Peyer's patch (tissue), 4 donors: ENCODE results near the gene VSTM4. TPM values are rescaled to one million over a fixed set of nuclear protein-coding genes. Genes with fewer than 3 reads are reported as not detected.

Source experiments
- DNase-seq, 3 donors: peaks; one replicate each; pipeline ENCODE4 v3.0.0-alpha.2; 2017 to 2019
- H3K27ac ChIP-seq, 4 donors: fragments of 200-600 bp; sonication (generic); one replicate each; pipeline ENCODE4 v1.5.1; 2016 to 2019
- H3K27me3 ChIP-seq, 2 donors: fragments of 200-600 bp; sonication (generic); one replicate each; pipeline ENCODE4 v1.5.1; 2019
- H3K36me3 ChIP-seq, 3 donors: fragments of 200-600 bp; sonication (generic); one replicate each; pipeline ENCODE4 v1.5.1; 2016 to 2019
- H3K4me1 ChIP-seq, 4 donors: fragments of 200-600 bp; sonication (generic); one replicate each; pipeline ENCODE4 v1.5.1; 2016 to 2019
- H3K4me3 ChIP-seq, 4 donors: fragments of 200-600 bp; sonication (generic); 1 replicate in 3 of 4; 2 replicates in 1 of 4; pipeline ENCODE4 v1.5.1; 2016 to 2019; ENCODE audit warnings: mild to moderate bottlenecking in 1 of 4
- H3K9me3 ChIP-seq, 4 donors: fragments of 200-600 bp; sonication (generic); one replicate each; pipeline ENCODE4 v1.5.1; 2016 to 2019; ENCODE audit warnings: mild to moderate bottlenecking in 1 of 4
- POLR2A ChIP-seq, 2 donors: fragments of 450-650 bp; IDR thresholded peaks; one replicate each; pipeline ENCODE4 v1.5.1; 2017; ENCODE audit warnings: antibody characterized with exemption in 2 of 2, mild to moderate bottlenecking in 2 of 2, moderate library complexity in 2 of 2
- total RNA-seq, 4 donors: library from RNA; depleted of rRNA; stranded (reverse); fragments of >200 nt; gene quantifications; one replicate each; pipeline ENCODE4 v1.1.0, GENCODE V29; 2016
- TF ChIP-seq, protein P1 (sequence below), 6 experiments: fragments of 450-650 bp in 4 of 6; fragments of 200-600 bp in 2 of 6; sonication (generic) in 1 of 6; IDR thresholded peaks; one replicate each; pipeline ENCODE4 v1.5.1; 2017 to 2019; ENCODE audit warnings: antibody characterized with exemption in 6 of 6, mild to moderate bottlenecking in 3 of 6, moderate library complexity in 1 of 6

Gene VSTM4
- total RNA-seq, 4 donors from 2014 or later = 1.7 to 4.7 (median 3.8) TPM

DNA sequence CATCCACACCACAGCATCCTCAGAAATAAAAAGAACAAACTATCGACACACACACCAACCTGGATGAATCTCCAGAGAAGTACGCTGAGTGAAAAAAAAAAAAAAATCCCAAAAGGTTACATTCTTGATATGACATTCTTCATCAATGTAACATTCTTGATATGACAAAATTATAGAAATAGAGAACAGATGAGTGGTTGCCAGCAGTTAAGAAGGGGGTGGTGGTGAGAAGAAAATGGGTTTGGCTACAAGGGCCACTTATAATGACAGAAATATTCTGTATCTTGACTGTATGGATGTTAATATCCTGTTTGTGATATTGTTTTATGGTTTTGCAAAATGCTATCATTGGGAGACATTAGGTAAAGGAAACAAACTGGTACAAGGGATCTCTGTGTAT, 36.9 kb downstream of the VSTM4 start:
- no peak for TF ChIP-seq POLR2A (IDR thresholded peaks at IDR 0.05)
- TF ChIP-seq, protein P1, sequence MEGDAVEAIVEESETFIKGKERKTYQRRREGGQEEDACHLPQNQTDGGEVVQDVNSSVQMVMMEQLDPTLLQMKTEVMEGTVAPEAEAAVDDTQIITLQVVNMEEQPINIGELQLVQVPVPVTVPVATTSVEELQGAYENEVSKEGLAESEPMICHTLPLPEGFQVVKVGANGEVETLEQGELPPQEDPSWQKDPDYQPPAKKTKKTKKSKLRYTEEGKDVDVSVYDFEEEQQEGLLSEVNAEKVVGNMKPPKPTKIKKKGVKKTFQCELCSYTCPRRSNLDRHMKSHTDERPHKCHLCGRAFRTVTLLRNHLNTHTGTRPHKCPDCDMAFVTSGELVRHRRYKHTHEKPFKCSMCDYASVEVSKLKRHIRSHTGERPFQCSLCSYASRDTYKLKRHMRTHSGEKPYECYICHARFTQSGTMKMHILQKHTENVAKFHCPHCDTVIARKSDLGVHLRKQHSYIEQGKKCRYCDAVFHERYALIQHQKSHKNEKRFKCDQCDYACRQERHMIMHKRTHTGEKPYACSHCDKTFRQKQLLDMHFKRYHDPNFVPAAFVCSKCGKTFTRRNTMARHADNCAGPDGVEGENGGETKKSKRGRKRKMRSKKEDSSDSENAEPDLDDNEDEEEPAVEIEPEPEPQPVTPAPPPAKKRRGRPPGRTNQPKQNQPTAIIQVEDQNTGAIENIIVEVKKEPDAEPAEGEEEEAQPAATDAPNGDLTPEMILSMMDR (IDR thresholded peaks at IDR 0.05) = no peak
- Histone ChIP-seq H3K4me3 (no peak overlapping the region), H3K9me3 (no peaks in the 10 kb centered on the region), H3K4me1 (peaks cover 0 to 15% (median 0%) of the 10 kb centered on the region in 4 donors), H3K36me3 (no peaks in the 10 kb centered on the region), H3K27ac (no peak overlapping the region), H3K27me3 (no peaks in the 10 kb centered on the region)
- no peak for DNase-seq

DNA sequence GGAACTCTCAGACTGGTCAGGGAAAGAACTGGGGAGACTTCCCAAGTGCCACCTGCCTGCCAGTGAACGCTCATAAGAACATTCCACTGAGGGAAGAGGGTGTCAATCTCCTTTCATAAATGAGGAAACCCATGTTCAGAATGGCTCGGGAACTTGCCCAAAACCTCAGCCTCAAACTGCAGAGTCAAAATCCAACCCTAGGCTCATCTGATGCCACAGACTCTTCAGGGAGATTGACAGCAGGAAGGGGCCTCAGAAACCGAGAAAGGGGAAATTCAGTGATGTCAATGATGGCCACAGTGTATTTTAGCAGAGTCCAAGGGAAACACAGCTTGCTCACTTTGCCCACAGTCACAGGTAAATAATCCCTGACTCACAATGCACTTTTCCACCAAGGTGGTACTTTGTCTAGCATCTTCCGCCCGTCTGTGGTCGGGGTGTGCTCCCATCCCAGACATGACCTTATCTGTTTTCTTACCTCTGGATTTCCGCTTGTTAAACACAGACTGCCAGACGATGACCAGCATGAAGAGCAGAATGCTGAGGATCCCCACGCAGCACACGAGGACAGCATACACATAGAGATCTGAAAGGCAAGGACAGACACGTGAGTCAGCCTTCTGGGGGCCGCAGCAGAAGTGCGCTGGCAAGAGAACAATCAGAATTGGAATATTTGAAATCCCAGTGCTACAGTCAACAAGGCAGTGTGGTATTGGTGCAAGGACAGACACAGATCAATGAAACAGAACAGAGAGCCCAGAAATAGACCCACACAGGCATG, 38.4 kb downstream of the VSTM4 start:
- no peaks in the 10 kb centered on the region for H3K9me3 ChIP-seq
- no peaks in the 10 kb centered on the region for H3K27me3 ChIP-seq
- H3K27ac ChIP-seq = no peak overlapping the region
- DNase-seq = no peak
- no peaks in the 10 kb centered on the region for H3K36me3 ChIP-seq
- TF ChIP-seq, protein P1 (IDR thresholded peaks at IDR 0.05) = no peak
- TF ChIP-seq POLR2A (IDR thresholded peaks at IDR 0.05) = no peak
- H3K4me3 ChIP-seq = no peak overlapping the region
- H3K4me1 ChIP-seq = peaks cover 0 to 15% (median 0%) of the 10 kb centered on the region in 4 donors

DNA sequence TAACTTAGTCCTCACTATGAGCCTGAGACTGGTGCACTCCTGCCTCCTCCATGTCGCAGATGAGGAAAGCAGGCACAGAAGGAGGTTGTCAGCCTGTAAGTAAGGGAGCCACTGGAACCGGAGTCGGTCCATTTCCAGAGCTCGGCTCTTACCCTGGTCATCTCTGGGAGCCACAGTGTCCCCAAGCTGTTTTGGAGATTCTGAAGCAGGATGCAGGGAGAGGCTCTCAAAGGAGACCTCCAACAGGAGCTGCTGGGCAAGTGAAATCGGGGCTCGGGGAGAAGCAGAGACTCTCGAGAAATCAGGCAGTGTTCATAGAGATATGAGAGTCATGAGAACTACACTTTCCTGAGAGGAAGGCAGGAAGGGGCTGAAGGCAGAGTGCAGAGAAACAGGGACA, 39.0 kb downstream of the VSTM4 start:
- TF ChIP-seq, protein P1 (IDR thresholded peaks at IDR 0.05) = no peak
- no peak for TF ChIP-seq POLR2A (IDR thresholded peaks at IDR 0.05)
- Histone ChIP-seq H3K4me3 (no peak overlapping the region), H3K36me3 (no peaks in the 10 kb centered on the region), H3K4me1 (peaks cover 0 to 13% (median 0%) of the 10 kb centered on the region in 4 donors), H3K27ac (no peak overlapping the region), H3K27me3 (no peaks in the 10 kb centered on the region), H3K9me3 (no peaks in the 10 kb centered on the region)
- no peak for DNase-seq

DNA sequence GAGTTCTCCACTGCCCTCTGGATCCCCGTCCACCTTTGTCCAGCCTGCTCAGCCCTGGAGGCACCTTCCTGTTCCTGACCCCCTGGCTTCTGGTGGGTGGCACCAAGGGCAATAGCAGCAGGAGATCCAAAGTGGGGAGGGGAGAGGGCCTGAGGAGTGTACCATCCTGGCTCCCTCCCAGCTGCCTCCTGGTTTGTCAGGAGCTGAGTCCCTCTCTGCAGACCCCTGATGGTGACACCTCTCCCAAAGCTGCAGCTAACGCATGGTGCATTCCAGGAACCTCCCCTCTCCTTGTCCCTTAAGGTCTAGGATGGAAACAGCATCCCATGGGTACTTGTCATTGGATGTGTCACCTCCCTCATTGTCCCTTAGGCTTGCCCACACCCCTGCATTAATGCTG, 39.6 kb downstream of the VSTM4 start:
- H3K27ac ChIP-seq = no peak overlapping the region
- H3K9me3 ChIP-seq = no peaks in the 10 kb centered on the region
- no peaks in the 10 kb centered on the region for H3K36me3 ChIP-seq
- no peak for DNase-seq
- H3K27me3 ChIP-seq = no peaks in the 10 kb centered on the region
- peaks cover 0 to 7% (median 0%) of the 10 kb centered on the region in 4 donors for H3K4me1 ChIP-seq
- H3K4me3 ChIP-seq = no peak overlapping the region
- TF ChIP-seq, protein P1 (IDR thresholded peaks at IDR 0.05) = no peak
- TF ChIP-seq POLR2A (IDR thresholded peaks at IDR 0.05) = no peak

DNA sequence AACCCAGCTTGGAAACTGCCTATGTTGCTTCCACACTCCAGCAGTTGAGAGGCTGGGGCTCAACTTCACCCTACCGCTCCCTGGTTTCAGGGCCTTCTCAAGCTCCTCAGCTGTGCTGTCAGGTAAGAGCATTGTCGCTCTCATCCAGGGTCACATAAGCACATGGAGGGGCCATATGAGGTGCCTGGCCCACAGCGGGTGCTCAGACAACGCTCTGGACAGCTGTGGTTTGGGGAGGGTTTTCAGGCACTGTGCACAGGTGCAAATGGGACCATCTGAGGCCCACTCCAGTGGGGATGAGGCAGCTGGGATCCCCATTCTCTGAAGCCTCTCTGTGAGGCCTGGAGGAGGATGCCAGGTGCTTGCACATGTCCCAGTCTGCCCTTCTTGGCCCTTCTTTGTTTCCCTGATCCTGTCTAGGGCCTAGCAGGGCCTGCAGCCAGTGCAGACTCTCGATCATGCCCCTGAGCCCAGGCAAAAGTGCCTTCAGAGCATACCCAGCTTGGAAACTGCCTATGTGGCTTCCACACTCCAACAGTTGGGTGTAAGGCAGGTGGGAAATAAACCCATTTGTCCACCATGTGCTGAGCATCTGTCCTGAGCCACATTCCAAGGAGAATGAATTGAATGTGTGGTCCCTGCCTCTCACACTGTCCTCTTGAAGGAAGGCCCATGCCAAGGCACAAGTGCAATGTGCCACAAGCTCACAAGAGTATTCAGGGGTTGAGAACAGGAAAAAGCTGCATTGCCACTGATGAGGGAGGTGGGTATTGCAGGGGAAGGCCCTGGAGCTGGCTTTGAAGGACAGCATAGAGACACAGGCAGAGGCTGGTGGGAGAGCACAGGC, 40.3 kb downstream of the VSTM4 start:
- DNase-seq = no peak
- H3K27ac ChIP-seq = no peak overlapping the region
- TF ChIP-seq, protein P1 (IDR thresholded peaks at IDR 0.05) = no peak
- no peak for TF ChIP-seq POLR2A (IDR thresholded peaks at IDR 0.05)
- H3K27me3 ChIP-seq = no peaks in the 10 kb centered on the region
- H3K9me3 ChIP-seq = no peaks in the 10 kb centered on the region
- no peak overlapping the region for H3K4me3 ChIP-seq
- H3K36me3 ChIP-seq = no peaks in the 10 kb centered on the region
- H3K4me1 ChIP-seq = peaks cover 0 to under 1% (median 0%) of the 10 kb centered on the region in 4 donors
